ENCODE measurements around the gene DUS3L.

The DUS3L gene

DNA sequence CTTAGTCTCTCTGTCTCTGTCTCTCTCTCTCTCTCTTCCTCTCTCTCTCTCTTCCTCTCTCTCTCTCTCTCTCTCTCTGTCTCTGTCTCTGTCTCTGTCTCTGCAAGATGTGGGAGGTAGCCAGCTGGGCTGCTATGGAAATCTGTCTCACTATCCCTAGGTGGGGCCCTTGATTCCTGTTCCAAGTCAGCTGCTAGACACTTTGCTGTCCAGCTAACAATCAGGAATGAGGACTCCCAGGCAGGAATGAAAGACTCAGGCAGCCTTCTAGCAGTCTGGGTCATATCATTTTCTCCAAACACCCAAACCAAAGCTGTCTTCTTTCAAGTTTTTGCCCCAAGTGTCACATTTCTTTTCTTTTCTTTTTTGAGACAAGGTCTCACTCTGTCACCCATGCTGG is 47.3 kb downstream of the DUS3L start:
- no peak for TF ChIP-seq TAF1 (IDR thresholded peaks at IDR 0.05; ENCODE audit: low read depth)
- TF ChIP-seq, protein P1, sequence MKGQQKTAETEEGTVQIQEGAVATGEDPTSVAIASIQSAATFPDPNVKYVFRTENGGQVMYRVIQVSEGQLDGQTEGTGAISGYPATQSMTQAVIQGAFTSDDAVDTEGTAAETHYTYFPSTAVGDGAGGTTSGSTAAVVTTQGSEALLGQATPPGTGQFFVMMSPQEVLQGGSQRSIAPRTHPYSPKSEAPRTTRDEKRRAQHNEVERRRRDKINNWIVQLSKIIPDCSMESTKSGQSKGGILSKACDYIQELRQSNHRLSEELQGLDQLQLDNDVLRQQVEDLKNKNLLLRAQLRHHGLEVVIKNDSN (IDR thresholded peaks at IDR 0.05): no peak
- no peak for TF ChIP-seq CREB1 (IDR thresholded peaks at IDR 0.05; ENCODE audit: low read depth)
- TF ChIP-seq EGR1 (IDR thresholded peaks at IDR 0.05): no peak
- TF ChIP-seq TCF12 (IDR thresholded peaks at IDR 0.05; ENCODE audit: low read depth): no peak
- no peak for TF ChIP-seq YY1 (IDR thresholded peaks at IDR 0.05; ENCODE audit: low read depth)
- TF ChIP-seq, protein P2, sequence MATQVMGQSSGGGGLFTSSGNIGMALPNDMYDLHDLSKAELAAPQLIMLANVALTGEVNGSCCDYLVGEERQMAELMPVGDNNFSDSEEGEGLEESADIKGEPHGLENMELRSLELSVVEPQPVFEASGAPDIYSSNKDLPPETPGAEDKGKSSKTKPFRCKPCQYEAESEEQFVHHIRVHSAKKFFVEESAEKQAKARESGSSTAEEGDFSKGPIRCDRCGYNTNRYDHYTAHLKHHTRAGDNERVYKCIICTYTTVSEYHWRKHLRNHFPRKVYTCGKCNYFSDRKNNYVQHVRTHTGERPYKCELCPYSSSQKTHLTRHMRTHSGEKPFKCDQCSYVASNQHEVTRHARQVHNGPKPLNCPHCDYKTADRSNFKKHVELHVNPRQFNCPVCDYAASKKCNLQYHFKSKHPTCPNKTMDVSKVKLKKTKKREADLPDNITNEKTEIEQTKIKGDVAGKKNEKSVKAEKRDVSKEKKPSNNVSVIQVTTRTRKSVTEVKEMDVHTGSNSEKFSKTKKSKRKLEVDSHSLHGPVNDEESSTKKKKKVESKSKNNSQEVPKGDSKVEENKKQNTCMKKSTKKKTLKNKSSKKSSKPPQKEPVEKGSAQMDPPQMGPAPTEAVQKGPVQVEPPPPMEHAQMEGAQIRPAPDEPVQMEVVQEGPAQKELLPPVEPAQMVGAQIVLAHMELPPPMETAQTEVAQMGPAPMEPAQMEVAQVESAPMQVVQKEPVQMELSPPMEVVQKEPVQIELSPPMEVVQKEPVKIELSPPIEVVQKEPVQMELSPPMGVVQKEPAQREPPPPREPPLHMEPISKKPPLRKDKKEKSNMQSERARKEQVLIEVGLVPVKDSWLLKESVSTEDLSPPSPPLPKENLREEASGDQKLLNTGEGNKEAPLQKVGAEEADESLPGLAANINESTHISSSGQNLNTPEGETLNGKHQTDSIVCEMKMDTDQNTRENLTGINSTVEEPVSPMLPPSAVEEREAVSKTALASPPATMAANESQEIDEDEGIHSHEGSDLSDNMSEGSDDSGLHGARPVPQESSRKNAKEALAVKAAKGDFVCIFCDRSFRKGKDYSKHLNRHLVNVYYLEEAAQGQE (IDR thresholded peaks at IDR 0.05; ENCODE audit: low read depth): no peak
- no peak for TF ChIP-seq EP300 (IDR thresholded peaks at IDR 0.05; ENCODE audit: borderline replicate concordance)
- no peak for TF ChIP-seq TEAD4 (IDR thresholded peaks at IDR 0.05)

DNA sequence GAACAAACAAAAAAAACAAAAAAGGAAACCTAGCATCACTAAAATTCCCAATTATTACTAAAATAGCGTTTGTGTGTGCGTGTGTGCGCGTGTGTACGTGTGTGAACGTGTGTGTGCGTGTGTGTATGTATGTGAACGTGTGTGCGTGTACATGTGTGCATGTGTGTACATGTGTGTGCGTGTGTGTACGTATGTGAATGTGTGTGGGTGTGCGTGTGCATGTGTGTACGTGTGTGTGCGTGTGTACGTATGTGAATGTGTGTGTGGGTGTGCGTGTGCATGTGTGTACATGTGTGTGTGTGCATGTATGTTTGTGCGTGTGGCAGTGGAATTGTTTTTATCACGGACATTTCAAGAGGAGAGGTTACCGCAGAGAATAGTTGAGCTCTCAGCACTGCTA is 48.9 kb downstream of the DUS3L start:
- TF ChIP-seq, protein P2 (IDR thresholded peaks at IDR 0.05; ENCODE audit: low read depth): no peak
- TF ChIP-seq, protein P1 (IDR thresholded peaks at IDR 0.05): no peak
- TF ChIP-seq TCF12 (IDR thresholded peaks at IDR 0.05; ENCODE audit: low read depth): no peak
- TF ChIP-seq ZBTB7A (IDR thresholded peaks at IDR 0.05; ENCODE audit: low read depth): no peak
- TF ChIP-seq CEBPB (IDR thresholded peaks at IDR 0.05): no peak
- TF ChIP-seq RAD21 (IDR thresholded peaks at IDR 0.05; ENCODE audit: low read depth): no peak
- no peak for TF ChIP-seq NFIC (IDR thresholded peaks at IDR 0.05)
- no peak for TF ChIP-seq FOXM1 (IDR thresholded peaks at IDR 0.05; ENCODE audit: borderline replicate concordance, low read depth)
- TF ChIP-seq, protein P3, sequence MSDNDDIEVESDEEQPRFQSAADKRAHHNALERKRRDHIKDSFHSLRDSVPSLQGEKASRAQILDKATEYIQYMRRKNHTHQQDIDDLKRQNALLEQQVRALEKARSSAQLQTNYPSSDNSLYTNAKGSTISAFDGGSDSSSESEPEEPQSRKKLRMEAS (IDR thresholded peaks at IDR 0.05): no peak
- no peak for TF ChIP-seq TEAD4 (IDR thresholded peaks at IDR 0.05)
- no peak for TF ChIP-seq CREB1 (IDR thresholded peaks at IDR 0.05; ENCODE audit: low read depth)
- no peak for TF ChIP-seq YY1 (IDR thresholded peaks at IDR 0.05; ENCODE audit: low read depth)
- TF ChIP-seq TAF1 (IDR thresholded peaks at IDR 0.05; ENCODE audit: low read depth): no peak
- no peak for TF ChIP-seq EP300 (IDR thresholded peaks at IDR 0.05; ENCODE audit: borderline replicate concordance)
- TF ChIP-seq EGR1 (IDR thresholded peaks at IDR 0.05): no peak

DNA sequence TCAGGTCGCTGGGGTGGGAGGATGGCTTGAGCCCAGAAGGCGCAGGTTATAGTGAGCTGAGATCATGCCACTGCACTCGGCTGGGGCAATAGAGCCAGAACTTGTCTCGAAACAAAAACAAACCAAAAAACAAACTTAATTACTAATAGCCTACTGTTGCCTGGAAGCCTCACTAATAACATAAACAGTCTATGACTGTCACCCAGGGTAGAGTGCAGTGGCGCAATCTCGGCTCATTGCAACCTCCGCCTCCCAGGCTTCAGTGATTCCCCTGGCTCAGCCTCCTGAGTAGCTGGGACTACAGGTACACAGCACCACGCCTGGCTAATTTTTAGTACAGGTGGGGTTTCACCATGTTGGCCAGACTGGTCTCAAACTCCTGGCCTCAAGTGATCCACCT is 52.5 kb downstream of the DUS3L start:
- TF ChIP-seq CEBPB (IDR thresholded peaks at IDR 0.05) (no peak), RAD21 (IDR thresholded peaks at IDR 0.05; ENCODE audit: low read depth) (no peak), CREB1 (IDR thresholded peaks at IDR 0.05; ENCODE audit: low read depth) (no peak), ZBTB7A (IDR thresholded peaks at IDR 0.05; ENCODE audit: low read depth) (no peak), YY1 (IDR thresholded peaks at IDR 0.05; ENCODE audit: low read depth) (no peak), NFIC (IDR thresholded peaks at IDR 0.05) (no peak), EGR1 (IDR thresholded peaks at IDR 0.05) (no peak), TAF1 (IDR thresholded peaks at IDR 0.05; ENCODE audit: low read depth) (no peak), EP300 (IDR thresholded peaks at IDR 0.05; ENCODE audit: borderline replicate concordance) (no peak), FOXM1 (IDR thresholded peaks at IDR 0.05; ENCODE audit: borderline replicate concordance, low read depth) (no peak), TEAD4 (IDR thresholded peaks at IDR 0.05) (no peak), TCF12 (IDR thresholded peaks at IDR 0.05; ENCODE audit: low read depth) (no peak)
- TF ChIP-seq, protein P1 (IDR thresholded peaks at IDR 0.05): no peak
- TF ChIP-seq, protein P2 (IDR thresholded peaks at IDR 0.05; ENCODE audit: low read depth): no peak
- TF ChIP-seq, protein P3 (IDR thresholded peaks at IDR 0.05): no peak

Measured in Ishikawa (cell line).